ENCODE results near the gene CDADC1.
"Not testable (repeated sequence)": the region's sequence is repeated elsewhere in the genome, so short reads cannot be mapped to it uniquely, and the experiment has no call there.

The CDADC1 gene

GRCh38 chr13:49322702-49323101 is 75.0 kb downstream of the CDADC1 start:
- H3K27ac Mint-ChIP-seq = no peak overlapping the region
- peaks cover 2% of the 10 kb centered on the region for H3K4me1 Mint-ChIP-seq (ENCODE audit: low read depth)
- DNase-seq (ENCODE audit: low spot score) = no peak

DNA sequence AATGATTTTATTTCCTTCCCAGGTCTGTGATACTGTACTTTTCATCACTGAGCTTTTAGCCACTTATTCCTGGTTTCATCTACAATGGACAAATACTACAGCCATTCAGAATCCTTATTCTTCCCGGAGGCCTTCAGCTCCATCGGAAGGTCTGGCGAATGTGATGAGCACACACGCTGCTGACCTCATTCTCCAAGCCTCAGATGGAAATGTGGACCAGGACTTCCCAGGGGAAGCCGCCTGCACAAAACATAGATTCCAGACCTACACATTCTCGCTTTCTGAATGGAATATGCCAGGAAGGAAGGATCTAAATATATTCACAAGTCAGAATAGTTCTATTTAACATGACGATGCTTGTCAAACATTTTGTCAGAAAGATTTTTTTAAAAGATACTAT is 75.6 kb downstream of the CDADC1 start:
- Mint-ChIP-seq H3K4me3 (no peak overlapping the region), H3K36me3 (ENCODE audit: low read depth) (no peaks in the 10 kb centered on the region), H3K27ac (no peak overlapping the region), H3K4me1 (ENCODE audit: low read depth) (peaks cover 2% of the 10 kb centered on the region), H3K27me3 (ENCODE audit: low read depth) (no peaks in the 10 kb centered on the region), H3K9me3 (no peaks in the 10 kb centered on the region)
- no peak for DNase-seq (ENCODE audit: low spot score)

More at GRCh38 chr13:49322702-49323101, 75.0 kb downstream of the CDADC1 start:
- Mint-ChIP-seq H3K27me3 (ENCODE audit: low read depth) (no peaks in the 10 kb centered on the region), H3K4me3 (no peak overlapping the region), H3K9me3 (no peaks in the 10 kb centered on the region), H3K36me3 (ENCODE audit: low read depth) (no peaks in the 10 kb centered on the region)

DNA sequence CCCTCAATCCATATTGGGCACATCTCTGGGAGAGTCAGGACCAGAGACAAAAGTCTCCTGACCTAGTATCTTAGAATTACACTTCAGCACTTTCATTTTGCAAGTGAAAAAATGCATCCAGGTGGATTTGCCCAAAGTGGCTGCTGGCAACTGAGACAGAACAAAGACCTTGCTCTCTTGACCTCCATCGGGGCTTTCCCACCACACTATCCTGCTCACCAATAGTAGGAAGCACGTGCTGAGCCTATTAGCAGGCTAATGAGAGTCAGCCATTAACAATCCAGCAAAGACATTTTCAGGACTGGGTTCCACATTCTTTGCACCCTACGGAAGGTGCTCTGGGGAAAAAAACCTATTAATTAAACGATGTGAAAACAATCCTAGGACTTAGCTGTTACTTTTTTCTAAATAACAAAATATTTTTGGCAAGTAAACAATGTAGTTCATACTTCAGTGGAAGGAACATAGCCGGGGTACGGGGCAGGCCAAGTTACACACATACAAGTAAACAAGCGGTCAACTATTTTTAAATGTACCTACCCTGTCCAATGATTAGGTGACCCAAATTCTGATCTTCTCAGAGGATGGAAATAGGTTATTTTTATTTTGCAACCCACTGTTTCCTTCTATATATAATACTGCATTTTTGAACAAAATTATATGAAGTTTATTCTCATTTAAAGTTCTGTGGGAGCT is 78.6 kb downstream of the CDADC1 start:
- Mint-ChIP-seq H3K4me1 (ENCODE audit: low read depth) (no peaks in the 10 kb centered on the region), H3K9me3 (no peaks in the 10 kb centered on the region), H3K27me3 (ENCODE audit: low read depth) (no peaks in the 10 kb centered on the region), H3K27ac (no peak overlapping the region), H3K36me3 (ENCODE audit: low read depth) (no peaks in the 10 kb centered on the region), H3K4me3 (no peak overlapping the region)
- DNase-seq (ENCODE audit: low spot score) = no peak

GRCh38 chr13:49327145-49327544 is 79.4 kb downstream of the CDADC1 start:
- H3K9me3 Mint-ChIP-seq; H3K27me3 Mint-ChIP-seq (ENCODE audit: low read depth); H3K27ac Mint-ChIP-seq; H3K36me3 Mint-ChIP-seq (ENCODE audit: low read depth); H3K4me3 Mint-ChIP-seq; H3K4me1 Mint-ChIP-seq (ENCODE audit: low read depth); DNase-seq (ENCODE audit: low spot score): not testable (repeated sequence)

GRCh38 chr13:49329831-49330545 is 82.3 kb downstream of the CDADC1 start:
- no peak overlapping the region for H3K4me3 Mint-ChIP-seq
- H3K4me1 Mint-ChIP-seq (ENCODE audit: low read depth) = no peaks in the 10 kb centered on the region
- peaks cover 8% of the 10 kb centered on the region for H3K27me3 Mint-ChIP-seq (ENCODE audit: low read depth)
- no peak for DNase-seq (ENCODE audit: low spot score)
- no peak overlapping the region for H3K27ac Mint-ChIP-seq
- no peaks in the 10 kb centered on the region for H3K9me3 Mint-ChIP-seq
- no peaks in the 10 kb centered on the region for H3K36me3 Mint-ChIP-seq (ENCODE audit: low read depth)

GRCh38 chr13:49330546-49330864 is 82.8 kb downstream of the CDADC1 start:
- no peaks in the 10 kb centered on the region for H3K9me3 Mint-ChIP-seq
- no peak overlapping the region for H3K27ac Mint-ChIP-seq
- H3K4me1 Mint-ChIP-seq (ENCODE audit: low read depth) = no peaks in the 10 kb centered on the region
- H3K4me3 Mint-ChIP-seq = no peak overlapping the region
- H3K36me3 Mint-ChIP-seq (ENCODE audit: low read depth) = no peaks in the 10 kb centered on the region
- peaks cover 8% of the 10 kb centered on the region for H3K27me3 Mint-ChIP-seq (ENCODE audit: low read depth)
- DNase-seq (ENCODE audit: low spot score) = no peak

DNA sequence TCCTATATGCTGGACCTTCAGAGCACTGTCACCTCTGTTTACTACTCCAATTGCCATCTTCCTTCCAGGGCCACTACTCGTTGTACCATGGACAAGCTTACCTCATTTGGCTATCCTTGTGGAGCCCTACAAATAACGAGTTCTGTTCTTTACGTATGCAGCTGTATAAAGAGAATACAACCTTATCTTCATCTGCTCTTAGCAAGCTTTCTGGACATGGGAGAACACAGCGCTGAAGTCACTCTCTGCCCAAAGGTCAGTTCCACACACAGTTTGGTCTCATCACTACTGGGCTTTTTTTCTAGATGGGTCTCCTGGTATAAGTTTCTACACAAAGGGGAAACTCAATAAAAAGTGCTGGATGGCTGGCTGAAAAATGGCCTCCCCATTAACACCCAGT is 88.9 kb downstream of the CDADC1 start:
- Mint-ChIP-seq H3K9me3 (no peaks in the 10 kb centered on the region), H3K4me1 (ENCODE audit: low read depth) (no peaks in the 10 kb centered on the region), H3K36me3 (ENCODE audit: low read depth) (no peaks in the 10 kb centered on the region), H3K27me3 (ENCODE audit: low read depth) (peaks cover 11% of the 10 kb centered on the region), H3K27ac (no peak overlapping the region), H3K4me3 (no peak overlapping the region)
- no peak for DNase-seq (ENCODE audit: low spot score)

- Mint-ChIP-seq H3K4me1 (ENCODE audit: low read depth) (no peaks in the 10 kb centered on the region), H3K27ac (no peak overlapping the region), H3K4me3 (no peak overlapping the region), H3K9me3 (no peaks in the 10 kb centered on the region), H3K36me3 (ENCODE audit: low read depth) (no peaks in the 10 kb centered on the region), H3K27me3 (ENCODE audit: low read depth) (peaks cover 3% of the 10 kb centered on the region)
- no peak for DNase-seq (ENCODE audit: low spot score)
Measured at GRCh38 chr13:49340161-49340560, 92.4 kb downstream of the CDADC1 start.

- Mint-ChIP-seq H3K27me3 (ENCODE audit: low read depth) (peaks cover 2% of the 10 kb centered on the region), H3K27ac (no peak overlapping the region), H3K36me3 (ENCODE audit: low read depth) (no peaks in the 10 kb centered on the region), H3K4me1 (ENCODE audit: low read depth) (no peaks in the 10 kb centered on the region), H3K4me3 (no peak overlapping the region), H3K9me3 (no peaks in the 10 kb centered on the region)
- DNase-seq (ENCODE audit: low spot score) = no peak
Measured at GRCh38 chr13:49341517-49341916, 93.8 kb downstream of the CDADC1 start.

DNA sequence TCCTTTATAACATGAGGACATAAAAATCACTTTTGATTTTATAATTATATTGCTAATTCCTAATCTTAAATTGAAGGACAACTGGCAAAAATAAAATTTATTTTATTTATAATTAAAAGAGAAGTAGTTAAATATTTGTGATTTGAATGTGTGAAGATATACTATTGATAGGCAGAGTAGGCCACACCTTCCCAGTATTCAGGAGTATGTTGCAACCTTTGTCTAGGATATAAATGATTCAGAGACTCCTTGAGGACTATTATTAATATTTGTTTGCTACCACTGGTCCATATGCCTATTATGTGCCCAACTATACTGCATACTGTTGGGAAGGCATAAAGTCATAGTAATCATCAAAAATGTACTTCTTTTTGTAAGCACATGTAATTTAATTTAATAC is 94.2 kb downstream of the CDADC1 start:
- Mint-ChIP-seq H3K4me1 (ENCODE audit: low read depth) (no peaks in the 10 kb centered on the region), H3K36me3 (ENCODE audit: low read depth) (no peaks in the 10 kb centered on the region)
- DNase-seq (ENCODE audit: low spot score) = no peak

GRCh38 chr13:49342454-49342853 is 94.7 kb downstream of the CDADC1 start:
- no peaks in the 10 kb centered on the region for H3K9me3 Mint-ChIP-seq
- no peaks in the 10 kb centered on the region for H3K36me3 Mint-ChIP-seq (ENCODE audit: low read depth)
- no peak overlapping the region for H3K27ac Mint-ChIP-seq
- no peaks in the 10 kb centered on the region for H3K27me3 Mint-ChIP-seq (ENCODE audit: low read depth)
- DNase-seq (ENCODE audit: low spot score) = no peak
- no peak overlapping the region for H3K4me3 Mint-ChIP-seq
- H3K4me1 Mint-ChIP-seq (ENCODE audit: low read depth) = no peaks in the 10 kb centered on the region

More for the DNA sequence above, 94.2 kb downstream of the CDADC1 start:
- Mint-ChIP-seq H3K27me3 (ENCODE audit: low read depth) (no peaks in the 10 kb centered on the region), H3K4me3 (no peak overlapping the region), H3K9me3 (no peaks in the 10 kb centered on the region), H3K27ac (no peak overlapping the region)
